ENCODE results near the gene NBPF20. TPM values are rescaled to one million over a fixed set of nuclear protein-coding genes. Genes with fewer than 3 reads are reported as not detected.
"Not testable (repeated sequence)": the region's sequence is repeated elsewhere in the genome, so short reads cannot be mapped to it uniquely, and the experiment has no call there.

NBPF20 gene
- 0.94 TPM for polyA plus RNA-seq (2012; ENCODE audit: low read depth, missing spikeins)

- TF ChIP-seq POLR2A (IDR thresholded peaks at IDR 0.05; ENCODE audit: low read depth, low read length) (no peak), SPI1 (IDR thresholded peaks at IDR 0.05; ENCODE audit: low read depth, low read length) (no peak), TAF1 (IDR thresholded peaks at IDR 0.05; ENCODE audit: low read depth, low read length) (no peak), POU2F2 (IDR thresholded peaks at IDR 0.05; ENCODE audit: low read depth, low read length) (no peak), POLR2AphosphoS5 (IDR thresholded peaks at IDR 0.05; ENCODE audit: low read depth, low read length) (no peak), PAX5 (IDR thresholded peaks at IDR 0.05; ENCODE audit: insufficient read depth, low read length, severe bottlenecking) (no peak)
- DNase-seq (ENCODE audit: insufficient read length, low spot score) (peak; percentile 88), FAIRE-seq (no peak)
Observed at GRCh38 chr1:145425436-145426029, at the start of gene NBPF20. Gene NBPF20, minus strand, starts transcription at chr1:145425603. Its CDS starts 20,331 bp downstream, at chr1:145405272.

GRCh38 chr1:145474837-145475368 lies 49.5 kb upstream of the NBPF20 start:
- FAIRE-seq = not testable (repeated sequence)

GRCh38 chr1:145472731-145473130 lies 47.3 kb upstream of the NBPF20 start:
- not testable (repeated sequence) for FAIRE-seq; DNase-seq (ENCODE audit: insufficient read length, low spot score)

More at GRCh38 chr1:145474837-145475368, 49.5 kb upstream of the NBPF20 start:
- not testable (repeated sequence) for DNase-seq (ENCODE audit: insufficient read length, low spot score)

- not testable (repeated sequence) for DNase-seq (ENCODE audit: insufficient read length, low spot score); FAIRE-seq
Observed at GRCh38 chr1:145471365-145471764, 46.0 kb upstream of the NBPF20 start.

GRCh38 chr1:145465405-145466144 lies 40.2 kb upstream of the NBPF20 start:
- not testable (repeated sequence) for FAIRE-seq
- TF ChIP-seq TAF1 (IDR thresholded peaks at IDR 0.05; ENCODE audit: low read depth, low read length) = peak; percentile 82
- TF ChIP-seq POU2F2 (IDR thresholded peaks at IDR 0.05; ENCODE audit: low read depth, low read length) = peak; percentile 98
- TF ChIP-seq POLR2A (IDR thresholded peaks at IDR 0.05; ENCODE audit: low read depth, low read length) = peak; percentile 98
- peak; percentile 99 for TF ChIP-seq POLR2AphosphoS5 (IDR thresholded peaks at IDR 0.05; ENCODE audit: low read depth, low read length)
- peak; percentile 15 for DNase-seq (ENCODE audit: insufficient read length, low spot score)

- not testable (repeated sequence) for DNase-seq (ENCODE audit: insufficient read length, low spot score); FAIRE-seq
Observed at GRCh38 chr1:145464708-145465336, 39.4 kb upstream of the NBPF20 start.

- not testable (repeated sequence) for DNase-seq (ENCODE audit: insufficient read length, low spot score); FAIRE-seq
Observed at GRCh38 chr1:145464017-145464416, 38.6 kb upstream of the NBPF20 start.

- not testable (repeated sequence) for FAIRE-seq; DNase-seq (ENCODE audit: insufficient read length, low spot score)
Observed at GRCh38 chr1:145460684-145461083, 35.3 kb upstream of the NBPF20 start.

GRCh38 chr1:145460048-145460447 lies 34.6 kb upstream of the NBPF20 start:
- FAIRE-seq; DNase-seq (ENCODE audit: insufficient read length, low spot score): not testable (repeated sequence)

- not testable (repeated sequence) for DNase-seq (ENCODE audit: insufficient read length, low spot score); FAIRE-seq
Observed at GRCh38 chr1:145459591-145459990, 34.2 kb upstream of the NBPF20 start.

GRCh38 chr1:145459063-145459462 lies 33.7 kb upstream of the NBPF20 start:
- not testable (repeated sequence) for FAIRE-seq; DNase-seq (ENCODE audit: insufficient read length, low spot score)

GRCh38 chr1:145454824-145455177 lies 29.4 kb upstream of the NBPF20 start:
- not testable (repeated sequence) for DNase-seq (ENCODE audit: insufficient read length, low spot score); FAIRE-seq

- FAIRE-seq; DNase-seq (ENCODE audit: insufficient read length, low spot score): not testable (repeated sequence)
Observed at GRCh38 chr1:145453873-145454823, 28.7 kb upstream of the NBPF20 start.

- FAIRE-seq; DNase-seq (ENCODE audit: insufficient read length, low spot score): not testable (repeated sequence)
Observed at GRCh38 chr1:145452506-145452905, 27.1 kb upstream of the NBPF20 start.

GRCh38 chr1:145451914-145452313 lies 26.5 kb upstream of the NBPF20 start:
- not testable (repeated sequence) for DNase-seq (ENCODE audit: insufficient read length, low spot score); FAIRE-seq

GRCh38 chr1:145445219-145445618 lies 19.8 kb upstream of the NBPF20 start:
- not testable (repeated sequence) for FAIRE-seq

GRCh38 chr1:145442340-145442739 lies 16.9 kb upstream of the NBPF20 start:
- FAIRE-seq; DNase-seq (ENCODE audit: insufficient read length, low spot score): not testable (repeated sequence)

More at GRCh38 chr1:145445219-145445618, 19.8 kb upstream of the NBPF20 start:
- DNase-seq (ENCODE audit: insufficient read length, low spot score) = not testable (repeated sequence)

Measured in GM12891 (cell line).